GM04504 (cell line): Measurements from ENCODE around the gene REN.

Experiments
- DNase-seq: peaks from one replicate; pipeline ENCODE4 v3.0.0-alpha.2; 2012; ENCODE audit warnings: low read depth

The REN gene

GRCh38 chr1:204153667-204154066 lies 12.5 kb downstream of the REN start:
- DNase-seq = no peak

GRCh38 chr1:204152310-204153044 lies 13.7 kb downstream of the REN start:
- no peak for DNase-seq

GRCh38 chr1:204151552-204152309 lies 14.4 kb downstream of the REN start, which contains the start of gene ETNK2:
ETNK2 (minus strand) TSS chr1:204152044; CDS start chr1:204151852, 192 bp downstream.
- no peak for DNase-seq

- no peak for DNase-seq
Measured at GRCh38 chr1:204150702-204151551, 15.2 kb downstream of the REN start.

GRCh38 chr1:204149635-204150565 lies 16.2 kb downstream of the REN start:
- no peak for DNase-seq

- no peak for DNase-seq
Measured at GRCh38 chr1:204149107-204149506, 17.0 kb downstream of the REN start.

- no peak for DNase-seq
Measured at GRCh38 chr1:204147406-204148383, 18.4 kb downstream of the REN start.

- no peak for DNase-seq
Measured at GRCh38 chr1:204146965-204147364, 19.2 kb downstream of the REN start.

GRCh38 chr1:204146309-204146708 lies 19.8 kb downstream of the REN start:
- DNase-seq = no peak

GRCh38 chr1:204145033-204145504 lies 21.1 kb downstream of the REN start:
- DNase-seq = no peak

GRCh38 chr1:204143276-204144041 lies 22.7 kb downstream of the REN start:
- no peak for DNase-seq

- DNase-seq = no peak
Measured at GRCh38 chr1:204142032-204142974, 23.8 kb downstream of the REN start.

- no peak for DNase-seq
Measured at GRCh38 chr1:204141131-204141530, 25.0 kb downstream of the REN start.

GRCh38 chr1:204139952-204140351 lies 26.2 kb downstream of the REN start:
- no peak for DNase-seq

GRCh38 chr1:204139088-204139487 lies 27.0 kb downstream of the REN start:
- no peak for DNase-seq

GRCh38 chr1:204136814-204137213 lies 29.3 kb downstream of the REN start:
- DNase-seq = no peak

- DNase-seq = no peak
Measured at GRCh38 chr1:204134103-204134502, 32.0 kb downstream of the REN start.

- DNase-seq = no peak
Measured at GRCh38 chr1:204132718-204133117, 33.4 kb downstream of the REN start.
